Thoracic aorta (tissue), 2 donors: ENCODE data around the gene TSPAN17. TPM values are rescaled to one million over a fixed set of nuclear protein-coding genes. Genes with fewer than 3 reads are reported as not detected.

ENCODE experiments used
- ATAC-seq: fragments of 150-250 bp; one replicate; pipeline ENCODE4 v1.8.0; 2017; ENCODE audit warnings: low read depth; ENCODE audit not compliant: insufficient number of reproducible peaks, low FRiP score
- DNase-seq: peaks from one replicate; pipeline ENCODE4 v3.0.0-alpha.2; 2020; ENCODE audit warnings: low spot score
- H3K27ac ChIP-seq, 2 donors: fragments of 200-600 bp; sonication (generic); 1 replicate in 1 of 2; 2 replicates in 1 of 2; pipeline ENCODE4 v1.5.1; 2016; ENCODE audit warnings: mild to moderate bottlenecking in 2 of 2, moderate library complexity in 2 of 2
- H3K27me3 ChIP-seq: fragments of 200-600 bp; sonication (generic); replicated peaks from 2 replicates; pipeline ENCODE4 v1.6.0; 2016; ENCODE audit warnings: mild to moderate bottlenecking; ENCODE audit not compliant: insufficient read depth
- H3K36me3 ChIP-seq: fragments of 200-600 bp; sonication (generic); one replicate; pipeline ENCODE4 v1.5.1; 2016
- H3K4me1 ChIP-seq, 2 donors: fragments of 200-600 bp; sonication (generic); 1 replicate in 1 of 2; 2 replicates in 1 of 2; pipeline versions ENCODE4 v1.5.1 to v1.6.0; 2016; ENCODE audit warnings: low read depth in 2 of 2, mild to moderate bottlenecking in 1 of 2; ENCODE audit not compliant: control insufficient read depth in 1 of 2
- H3K4me3 ChIP-seq: fragments of 200-600 bp; sonication (generic); 2 replicates; pipeline ENCODE4 v1.5.1; 2016; ENCODE audit warnings: mild to moderate bottlenecking
- H3K9me3 ChIP-seq: fragments of 200-600 bp; sonication (generic); 2 replicates; pipeline ENCODE4 v1.5.1; 2016
- total RNA-seq, 2 donors: library from RNA; depleted of rRNA; stranded (reverse); fragments of >200 nt; gene quantifications; one replicate each; pipeline versions ENCODE4 v1.1.0 to v1.2.3, GENCODE V29; 2016
- TF ChIP-seq, protein P1 (sequence below): fragments of 200-600 bp; sonication (generic); IDR thresholded peaks from one replicate; pipeline ENCODE4 v1.5.1; 2019; ENCODE audit warnings: antibody characterized with exemption

The TSPAN17 gene
- total RNA-seq, 2 donors from 2014 or later: 20.6 to 25.0 TPM

DNA sequence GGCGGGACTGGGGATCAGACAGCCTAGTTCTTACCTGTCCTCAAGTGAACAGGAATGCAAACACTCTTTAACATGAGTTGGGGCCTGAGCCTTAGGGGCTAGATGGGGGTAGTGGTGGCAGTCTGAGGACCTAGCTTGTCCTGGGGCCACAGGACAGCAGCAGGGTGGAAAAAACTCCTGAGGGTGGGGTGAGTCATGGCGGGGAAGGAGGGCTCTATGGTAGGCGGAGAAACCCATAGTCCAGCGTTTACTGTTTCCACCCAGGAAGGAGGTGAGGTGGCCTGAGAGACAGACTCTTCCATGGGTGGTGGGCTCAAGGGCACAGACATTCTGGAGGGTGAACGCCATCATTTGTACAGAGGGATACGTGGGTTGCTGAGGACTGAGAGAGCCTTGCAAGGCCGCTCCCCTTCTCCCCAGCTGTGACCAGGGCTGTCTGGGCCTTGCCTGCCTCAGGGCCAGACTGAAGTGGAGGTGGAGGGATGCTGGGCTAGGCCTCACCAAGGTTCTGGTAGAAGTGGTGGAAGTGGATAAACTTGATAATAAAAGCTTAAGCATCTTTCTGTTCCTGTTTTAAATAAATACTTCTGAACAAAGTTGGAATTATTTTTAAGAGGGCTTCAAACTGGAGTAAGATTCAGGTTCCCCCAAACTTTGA is 1.1 kb upstream of the TSPAN17 start:
- no peaks in the 10 kb centered on the region for H3K27me3 ChIP-seq
- ATAC-seq: no peak
- H3K4me3 ChIP-seq: peak overlapping the region; percentile 94
- TF ChIP-seq, protein P1, sequence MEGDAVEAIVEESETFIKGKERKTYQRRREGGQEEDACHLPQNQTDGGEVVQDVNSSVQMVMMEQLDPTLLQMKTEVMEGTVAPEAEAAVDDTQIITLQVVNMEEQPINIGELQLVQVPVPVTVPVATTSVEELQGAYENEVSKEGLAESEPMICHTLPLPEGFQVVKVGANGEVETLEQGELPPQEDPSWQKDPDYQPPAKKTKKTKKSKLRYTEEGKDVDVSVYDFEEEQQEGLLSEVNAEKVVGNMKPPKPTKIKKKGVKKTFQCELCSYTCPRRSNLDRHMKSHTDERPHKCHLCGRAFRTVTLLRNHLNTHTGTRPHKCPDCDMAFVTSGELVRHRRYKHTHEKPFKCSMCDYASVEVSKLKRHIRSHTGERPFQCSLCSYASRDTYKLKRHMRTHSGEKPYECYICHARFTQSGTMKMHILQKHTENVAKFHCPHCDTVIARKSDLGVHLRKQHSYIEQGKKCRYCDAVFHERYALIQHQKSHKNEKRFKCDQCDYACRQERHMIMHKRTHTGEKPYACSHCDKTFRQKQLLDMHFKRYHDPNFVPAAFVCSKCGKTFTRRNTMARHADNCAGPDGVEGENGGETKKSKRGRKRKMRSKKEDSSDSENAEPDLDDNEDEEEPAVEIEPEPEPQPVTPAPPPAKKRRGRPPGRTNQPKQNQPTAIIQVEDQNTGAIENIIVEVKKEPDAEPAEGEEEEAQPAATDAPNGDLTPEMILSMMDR: no peak
- H3K9me3 ChIP-seq: no peaks in the 10 kb centered on the region
- no peaks in the 10 kb centered on the region for H3K36me3 ChIP-seq
- DNase-seq: no peak
- H3K27ac ChIP-seq: peak overlapping the region; percentile 58 to 78
- peaks cover 11 to 21% of the 10 kb centered on the region in 2 donors for H3K4me1 ChIP-seq

DNA sequence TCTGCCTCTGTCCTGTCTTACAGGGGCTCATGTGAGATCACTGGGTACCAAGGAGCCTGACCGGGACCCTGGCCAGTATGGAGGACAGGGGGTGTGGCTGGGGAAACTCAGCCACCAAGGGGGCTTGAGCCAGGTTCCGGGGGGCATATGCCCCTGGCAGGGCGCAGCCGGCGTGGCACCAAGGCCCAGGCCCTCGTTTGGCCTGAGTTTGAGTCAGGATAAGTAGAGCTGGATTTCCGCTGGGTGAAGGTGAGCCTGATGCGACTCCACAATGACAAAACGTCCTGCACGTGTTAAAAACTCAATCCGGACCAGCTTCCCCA is 616 bp upstream of the TSPAN17 start:
- peak overlapping the region; percentile 94 for H3K4me3 ChIP-seq
- DNase-seq (no peak), ATAC-seq (peak; percentile 5)
- no peaks in the 10 kb centered on the region for H3K36me3 ChIP-seq
- no peaks in the 10 kb centered on the region for H3K9me3 ChIP-seq
- H3K4me1 ChIP-seq: peaks cover 11 to 21% of the 10 kb centered on the region in 2 donors
- H3K27ac ChIP-seq: peak overlapping the region; percentile 58 to 78
- no peaks in the 10 kb centered on the region for H3K27me3 ChIP-seq
- TF ChIP-seq, protein P1: no peak

DNA sequence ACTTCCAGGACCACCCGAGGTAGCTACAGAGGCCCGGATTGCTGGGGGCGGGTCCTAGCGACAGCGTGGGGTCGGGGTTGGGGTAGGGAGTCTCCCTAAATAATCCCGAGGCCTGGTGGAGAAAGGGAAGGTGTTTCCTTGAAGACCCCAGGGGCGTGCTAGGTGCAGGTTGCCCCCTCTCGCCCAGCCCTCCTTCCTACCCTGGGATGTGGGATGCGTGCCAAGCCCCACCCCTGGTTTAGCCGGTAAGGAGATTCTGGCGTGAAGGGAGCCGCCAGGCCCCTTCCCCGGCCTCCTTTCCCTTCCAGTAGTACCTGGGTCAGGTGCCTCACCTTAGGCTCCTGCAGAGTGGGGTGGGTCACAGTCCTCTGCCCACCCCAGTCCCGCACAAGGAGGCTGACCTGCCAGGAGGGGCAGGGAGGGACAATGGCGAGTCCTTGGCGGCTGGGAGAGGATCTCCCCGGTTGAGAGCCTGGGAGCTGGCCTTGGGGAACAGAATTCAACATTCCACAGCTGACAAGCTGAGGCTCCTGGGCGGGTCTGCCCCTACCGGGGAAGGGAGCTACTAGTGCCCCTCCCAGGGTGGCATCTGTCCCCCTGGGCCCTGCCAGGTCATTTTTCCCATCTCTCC is 674 bp downstream of the TSPAN17 start:
- Histone ChIP-seq H3K27ac (peak overlapping the region; percentile 35 to 65), H3K4me1 (peaks cover 11 to 21% of the 10 kb centered on the region in 2 donors), H3K4me3 (peak overlapping the region; percentile 94), H3K36me3 (no peaks in the 10 kb centered on the region), H3K27me3 (no peaks in the 10 kb centered on the region), H3K9me3 (no peaks in the 10 kb centered on the region)
- DNase-seq: no peak
- TF ChIP-seq, protein P1: no peak
- no peak for ATAC-seq

DNA sequence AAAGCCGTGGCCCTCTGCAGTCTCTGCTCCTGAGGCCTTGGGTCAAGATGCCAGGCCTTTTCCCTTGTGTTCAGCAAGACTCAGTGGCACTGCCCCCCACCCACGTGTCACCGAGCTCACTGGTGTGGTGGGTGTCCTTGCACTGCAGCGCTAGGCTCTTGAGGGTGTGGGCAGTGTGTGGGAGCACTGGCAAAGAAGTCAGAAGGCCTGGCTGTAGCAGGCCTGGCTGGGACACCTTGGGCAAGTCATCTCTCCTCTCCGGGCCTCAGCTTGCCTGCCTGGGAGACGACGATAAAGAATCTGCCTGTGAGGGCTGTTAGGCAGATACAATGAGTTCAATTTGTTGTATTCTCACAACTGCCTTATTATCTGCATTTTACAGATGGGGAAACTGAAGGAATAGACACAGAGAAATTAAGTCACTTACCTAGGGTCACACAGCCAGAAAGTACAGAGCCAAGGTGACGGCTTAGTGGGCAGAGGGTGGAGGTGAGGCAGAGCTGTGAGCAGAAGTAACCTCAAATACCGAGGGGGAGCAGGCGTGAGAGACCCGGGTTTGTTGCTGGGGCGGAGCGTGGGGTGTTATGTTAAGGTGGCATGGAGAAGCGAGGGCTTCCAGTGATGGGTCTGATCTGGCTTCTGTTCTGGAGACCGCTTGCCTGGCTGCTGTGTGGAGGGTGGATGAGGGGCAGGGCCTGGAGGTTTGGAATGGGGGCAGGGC is 1.4 kb downstream of the TSPAN17 start:
- Histone ChIP-seq H3K36me3 (peaks cover 5% of the 10 kb centered on the region), H3K9me3 (no peaks in the 10 kb centered on the region), H3K4me1 (peaks cover 11 to 21% of the 10 kb centered on the region in 2 donors), H3K27me3 (no peaks in the 10 kb centered on the region), H3K27ac (no peak overlapping the region), H3K4me3 (peak overlapping the region; percentile 94)
- DNase-seq: no peak
- no peak for ATAC-seq
- TF ChIP-seq, protein P1: no peak

DNA sequence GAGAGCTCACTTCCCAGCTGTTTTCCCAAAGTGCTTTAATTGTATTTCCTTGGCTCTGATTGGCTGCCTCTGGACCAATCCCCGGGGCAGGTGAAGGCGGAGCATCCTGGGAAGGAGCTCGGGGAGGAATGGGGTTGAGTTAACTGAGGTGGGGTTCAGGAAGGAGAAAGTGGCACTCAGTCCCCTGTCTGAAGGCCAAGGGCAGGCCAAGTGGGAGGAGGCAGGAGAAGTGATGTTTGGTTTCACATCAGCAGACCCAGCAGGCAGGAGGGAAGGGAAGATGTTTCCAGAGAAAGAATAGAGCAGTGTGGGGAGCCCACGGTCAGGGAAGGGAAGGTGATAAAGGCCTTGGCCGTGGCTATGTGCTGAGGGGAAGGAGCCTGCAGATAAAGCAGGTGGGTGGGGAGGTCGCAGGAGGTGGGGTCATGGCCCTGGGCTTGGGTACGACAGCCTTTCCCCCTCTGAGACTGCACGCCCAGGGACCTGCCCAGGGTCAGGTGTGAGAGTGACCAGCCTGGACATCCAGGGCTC is 3.1 kb downstream of the TSPAN17 start:
- no peak overlapping the region for H3K27ac ChIP-seq
- H3K9me3 ChIP-seq: no peaks in the 10 kb centered on the region
- TF ChIP-seq, protein P1: no peak
- no peak overlapping the region for H3K4me3 ChIP-seq
- no peaks in the 10 kb centered on the region for H3K27me3 ChIP-seq
- peaks cover 7% of the 10 kb centered on the region for H3K36me3 ChIP-seq
- peaks cover 11 to 21% of the 10 kb centered on the region in 2 donors for H3K4me1 ChIP-seq
- ATAC-seq (no peak), DNase-seq (no peak)
